B cell (primary cell): ENCODE measurements around the gene S100A13. TPM values are rescaled to one million over a fixed set of nuclear protein-coding genes. Genes with fewer than 3 reads are reported as not detected.

Experiments
- ATAC-seq: fragments of 200-7000 bp; cut with Tn5 transposase; one replicate; pipeline ENCODE4 v1.10.0; 2021; ENCODE audit warnings: low read depth, mild to moderate bottlenecking, moderate number of reproducible peaks, moderate library complexity
- CTCF ChIA-PET: fragments of 350-600 bp; sonication (Branson Sonifier 250); formaldehyde crosslinking; loops from one replicate; lab custom pipeline; 2021; ENCODE audit warnings: antibody characterized with exemption, inconsistent platforms; lab: Charles Lee
- POLR2A ChIA-PET: fragments of 350-600 bp; sonication (Branson Sonifier 250); formaldehyde crosslinking; loops from one replicate; lab custom pipeline; 2021; ENCODE audit warnings: antibody characterized with exemption; lab: Charles Lee
- DNase-seq: peaks from one replicate; pipeline ENCODE4 v3.0.0; 2013
- H2AFZ ChIP-seq: 2 replicates; pipeline ENCODE4 v1.6.1; 2012; ENCODE audit warnings: mild to moderate bottlenecking, low read depth, low read length; ENCODE audit not compliant: insufficient read depth, poor library complexity, severe bottlenecking
- H3K27ac ChIP-seq, 2 donors: 1 replicate in 1 of 2; 2 replicates in 1 of 2; pipeline ENCODE4 v1.5.1; 2012 to 2013; ENCODE audit warnings: low read length in 2 of 2, mild to moderate bottlenecking in 2 of 2, moderate library complexity in 1 of 2
- H3K27me3 ChIP-seq, 4 experiments: fragments of 200-600 bp in 1 of 4; sonication (generic) in 1 of 4; replicated peaks in 1 of 4; 1 replicate in 2 of 4; 2 replicates in 2 of 4; pipeline versions ENCODE4 v1.6.1 to v1.7.0; 2013 to 2016; ENCODE audit warnings: low read length in 3 of 4, mild to moderate bottlenecking in 2 of 4, mixed read lengths in 1 of 4, moderate library complexity in 1 of 4; ENCODE audit not compliant: insufficient read depth in 4 of 4, control insufficient read depth in 3 of 4; ENCODE audit errors: control extremely low read depth in 1 of 4
- H3K36me3 ChIP-seq, 2 experiments: replicated peaks in 1 of 2; 1 replicate in 1 of 2; 2 replicates in 1 of 2; pipeline versions ENCODE4 v1.6.1 to v1.7.1; 2013; ENCODE audit warnings: low read length in 1 of 2; ENCODE audit not compliant: insufficient read depth in 2 of 2, control insufficient read depth in 1 of 2; ENCODE audit errors: control extremely low read depth in 1 of 2, extremely low read depth in 1 of 2
- H3K4me1 ChIP-seq, 2 donors: fragments of 200-600 bp in 1 of 2; sonication (generic) in 1 of 2; 1 replicate in 1 of 2; 2 replicates in 1 of 2; pipeline versions ENCODE4 v1.5.1 to v1.6.1; 2013 to 2017; ENCODE audit warnings: low read length in 2 of 2; ENCODE audit not compliant: control insufficient read depth in 2 of 2, insufficient read depth in 2 of 2
- H3K4me2 ChIP-seq: replicated peaks from 2 replicates; pipeline ENCODE3; 2012; ENCODE audit warnings: mild to moderate bottlenecking, low read depth, low read length; ENCODE audit not compliant: poor library complexity, severe bottlenecking
- H3K4me3 ChIP-seq, 5 experiments: fragments of 200-600 bp in 1 of 5; sonication (generic) in 1 of 5; 1 replicate in 3 of 5; 2 replicates in 2 of 5; pipeline versions ENCODE4 v1.5.1 to v1.7.0; 2011 to 2016; ENCODE audit warnings: low read length in 4 of 5, mild to moderate bottlenecking in 4 of 5, low read depth in 2 of 5, control low read depth in 1 of 5, moderate library complexity in 1 of 5; ENCODE audit not compliant: insufficient read depth in 1 of 5; ENCODE audit errors: control extremely low read depth in 1 of 5, extremely low read depth in 1 of 5
- H3K79me2 ChIP-seq: fragments of 200-600 bp; sonication (generic); one replicate; pipeline ENCODE4 v1.6.0; 2016; ENCODE audit warnings: low read length; ENCODE audit not compliant: control insufficient read depth, insufficient read depth
- H3K9ac ChIP-seq: fragments of 200-600 bp; sonication (generic); 2 replicates; pipeline ENCODE4 v1.6.1; 2017; ENCODE audit warnings: mild to moderate bottlenecking, low read length, moderate library complexity
- H3K9me3 ChIP-seq, 3 donors: one replicate each; pipeline versions ENCODE4 v1.6.1 to v1.7.1; 2013; ENCODE audit warnings: low read length in 2 of 3; ENCODE audit not compliant: control insufficient read depth in 2 of 3, insufficient read depth in 1 of 3; ENCODE audit errors: control extremely low read depth in 1 of 3
- H4K20me1 ChIP-seq: 2 replicates; pipeline ENCODE4 v1.6.0; 2012; ENCODE audit warnings: mild to moderate bottlenecking, low read length; ENCODE audit not compliant: insufficient read depth, control insufficient read depth, poor library complexity, severe bottlenecking
- H3K27ac Mint-ChIP-seq: one replicate; pipeline ENCODE4 v1.8.0; 2021; ENCODE audit warnings: mixed read lengths
- H3K27me3 Mint-ChIP-seq: one replicate; pipeline ENCODE4 v1.8.0; 2021; ENCODE audit warnings: mixed read lengths
- H3K4me1 Mint-ChIP-seq: one replicate; pipeline ENCODE4 v1.8.0; 2021; ENCODE audit warnings: mixed read lengths
- H3K4me3 Mint-ChIP-seq: one replicate; pipeline ENCODE4 v1.8.0; 2021; ENCODE audit warnings: mixed read lengths
- H3K9me3 Mint-ChIP-seq: one replicate; pipeline ENCODE4 v1.8.0; 2022; ENCODE audit warnings: mixed read lengths; ENCODE audit not compliant: insufficient read depth
- CTCF ChIP-seq: fragments of 200-600 bp; IDR thresholded peaks from one replicate; pipeline ENCODE4 v1.8.0; 2022; ENCODE audit warnings: antibody characterized with exemption, mild to moderate bottlenecking
- EZH2 ChIP-seq: IDR thresholded peaks from 2 replicates; pipeline ENCODE4 v1.6.1; 2012; ENCODE audit warnings: borderline replicate concordance, low read depth, mild to moderate bottlenecking, moderate library complexity, low read length; ENCODE audit not compliant: insufficient read depth, poor library complexity, severe bottlenecking
- WGBS: methylation state at CpG from one replicate; pipeline ENCODE4 v1.1.5; 2013; ENCODE audit warnings: missing lambda C conversion rate; ENCODE audit not compliant: insufficient coverage; 5-methylcytosine and 5-hydroxymethylcytosine counted together
- intact Hi-C: fragments of 100-400 bp; cut with micrococcal nuclease; formaldehyde crosslinking; loops from one replicate; pipeline ENCODE4 v1.10.0; 2022
- polyA plus RNA-seq: library from polyadenylated mRNA; depleted of rRNA; stranded (reverse); fragments of >200 nt; gene quantifications from 2 replicates; pipeline ENCODE4 v1.2.3, GENCODE V29; 2012
- total RNA-seq, 2 donors: library from RNA; stranded (reverse); fragments of 120-200 nt in 1 of 2; gene quantifications; 1 replicate in 1 of 2; 2 replicates in 1 of 2; pipeline versions ENCODE4 v1.2.3 to v1.2.4, GENCODE V29; 2013 to 2022

Gene S100A13
- total and polyA plus RNA-seq, 2 donors (not counting 1 experiment from before 2014, with no cell fraction given), result 9.8 to 17.8 TPM

- no peak for TF ChIP-seq EZH2
- no peak for TF ChIP-seq CTCF
- Histone ChIP-seq H2AFZ (no peak overlapping the region), H3K4me2 (no peak overlapping the region), H3K79me2 (peaks cover 22% of the 10 kb centered on the region), H3K9ac (no peak overlapping the region), H3K4me1 (peaks cover 18 to 50% of the 10 kb centered on the region in 2 donors), H3K9me3 (peaks cover 0 to 7% (median 0%) of the 10 kb centered on the region in 3 donors), H3K4me3 (no peak overlapping the region), H3K36me3 (peaks cover 2 to 7% of the 10 kb centered on the region in 2 experiments), H3K27ac (no peak overlapping the region), H4K20me1 (peaks cover 8% of the 10 kb centered on the region), H3K27me3 (peaks cover 0 to 4% (median 0%) of the 10 kb centered on the region in 4 experiments)
- Mint-ChIP-seq H3K27ac (no peak overlapping the region), H3K4me1 (peaks cover 39% of the 10 kb centered on the region), H3K4me3 (no peak overlapping the region), H3K9me3 (no peaks in the 10 kb centered on the region), H3K27me3 (no peaks in the 10 kb centered on the region)
- POLR2A ChIA-PET, result no interaction called here
- WGBS, result 90% methylated on average over 2 of the region's 10 CpGs
- DNase-seq (no peak), ATAC-seq (no peak)
- intact Hi-C loops, result loop anchor here (2.0 to 10.0 kb wide), 2 partner anchors 97 to 121 kb away; partner anchors contain the start of gene S100A6
- CTCF ChIA-PET, result interaction anchor here (0.8 to 1.1 kb wide), 2 partner anchors 59 to 356 kb away, joined by 3 to 4 read pairs; no protein-coding TSS in a partner anchor
Observed at GRCh38 chr1:153631047-153632022, 4.0 kb upstream of the S100A13 start.
